Activated CD8-positive, alpha-beta memory T cell treated with anti-CD3 and anti-CD28 coated beads, Interleukin-2, amount 10 ng/mL, durations not matched to agents 7 days and 5 days (primary cell): ENCODE results near the gene RBL2. TPM values are rescaled to one million over a fixed set of nuclear protein-coding genes. Genes with fewer than 3 reads are reported as not detected.
"Not testable (repeated sequence)": the region's sequence is repeated elsewhere in the genome, so short reads cannot be mapped to it uniquely, and the experiment has no call there.

Experiments used
- ATAC-seq: fragments of 150-1000 bp; cut with Tn5 transposase; one replicate; pipeline ENCODE4 v1.10.0; 2021; ENCODE audit warnings: moderate library complexity
- CTCF ChIA-PET: fragments of 350-600 bp; sonication (Branson Sonifier 250); formaldehyde crosslinking; loops from one replicate; lab custom pipeline; 2021; ENCODE audit warnings: antibody characterized with exemption; lab: Charles Lee
- DNase-seq: peaks from one replicate; pipeline ENCODE4 v3.0.0-alpha.2; 2020
- H3K27ac Mint-ChIP-seq: one replicate; pipeline ENCODE4 v1.8.0; 2021; ENCODE audit warnings: mild to moderate bottlenecking, mixed read lengths
- H3K27me3 Mint-ChIP-seq: one replicate; pipeline ENCODE4 v1.8.0; 2021; ENCODE audit warnings: mixed read lengths
- H3K36me3 Mint-ChIP-seq: one replicate; pipeline ENCODE4 v1.8.0; 2021; ENCODE audit warnings: mild to moderate bottlenecking, mixed read lengths
- H3K4me1 Mint-ChIP-seq: one replicate; pipeline ENCODE4 v1.8.0; 2021; ENCODE audit warnings: mixed read lengths
- H3K4me3 Mint-ChIP-seq: one replicate; pipeline ENCODE4 v1.8.0; 2021; ENCODE audit warnings: mild to moderate bottlenecking, moderate library complexity, mixed read lengths
- H3K9me3 Mint-ChIP-seq: one replicate; pipeline ENCODE4 v1.8.0; 2022; ENCODE audit warnings: low read depth, mixed read lengths
- total RNA-seq, 2 experiments: library from RNA; stranded (reverse); gene quantifications; one replicate each; pipeline ENCODE4 v1.2.3, GENCODE V29; 2021

The RBL2 gene
- total RNA-seq, 2 experiments from 2014 or later: 121 to 155 TPM

GRCh38 chr16:53534206-53534605 is 99.9 kb downstream of the RBL2 start:
- Mint-ChIP-seq H3K27ac (peak overlapping the region; percentile 28), H3K4me1 (peaks cover 27% of the 10 kb centered on the region), H3K36me3 (no peaks in the 10 kb centered on the region), H3K9me3 (no peaks in the 10 kb centered on the region), H3K4me3 (no peak overlapping the region), H3K27me3 (no peaks in the 10 kb centered on the region)
- no peak for ATAC-seq
- DNase-seq: no peak
- CTCF ChIA-PET: interaction anchor here (2.4 kb wide), 1 partner anchor 24 kb away, joined by 7 read pairs; no protein-coding TSS in a partner anchor

- DNase-seq (no peak), ATAC-seq (no peak)
- no peaks in the 10 kb centered on the region for H3K9me3 Mint-ChIP-seq
- no peaks in the 10 kb centered on the region for H3K36me3 Mint-ChIP-seq
- CTCF ChIA-PET: interaction anchor here (1.1 to 2.7 kb wide), 2 partner anchors 13 to 28 kb away, joined by 3 to 18 read pairs; no protein-coding TSS in a partner anchor
- peaks cover 27% of the 10 kb centered on the region for H3K4me1 Mint-ChIP-seq
- H3K27me3 Mint-ChIP-seq: no peaks in the 10 kb centered on the region
- no peak overlapping the region for H3K27ac Mint-ChIP-seq
- H3K4me3 Mint-ChIP-seq: no peak overlapping the region
Observed at GRCh38 chr16:53537626-53538025, 103.4 kb downstream of the RBL2 start.

GRCh38 chr16:53539346-53539745 is 105.1 kb downstream of the RBL2 start:
- H3K9me3 Mint-ChIP-seq, ATAC-seq, H3K4me3 Mint-ChIP-seq, H3K27me3 Mint-ChIP-seq, H3K36me3 Mint-ChIP-seq, DNase-seq, CTCF ChIA-PET, H3K27ac Mint-ChIP-seq: not testable (repeated sequence)
- H3K4me1 Mint-ChIP-seq: peaks cover 23% of the 10 kb centered on the region

GRCh38 chr16:53539759-53540718 is 105.8 kb downstream of the RBL2 start:
- peaks cover 20% of the 10 kb centered on the region for H3K4me1 Mint-ChIP-seq
- H3K9me3 Mint-ChIP-seq, H3K27me3 Mint-ChIP-seq, H3K36me3 Mint-ChIP-seq, H3K4me3 Mint-ChIP-seq, ATAC-seq, H3K27ac Mint-ChIP-seq, DNase-seq: not testable (repeated sequence)
- CTCF ChIA-PET: interaction anchor here (1.3 kb wide), 1 partner anchor 10 kb away, joined by 4 read pairs; no protein-coding TSS in a partner anchor

Other genes with a start within 250 kb of the RBL2 start
- 10 to 100 TPM; 39.7 to 45.8 TPM for gene AKTIP, start 68.7 kb downstream of the RBL2 start, total RNA-seq